Liver (tissue), 3 donors: ENCODE measurements around the gene FCHSD1.

Experiments used
- NR2F2 ChIP-seq: IDR thresholded peaks from 2 replicates; pipeline ENCODE4 v1.6.1; 2016; ENCODE audit warnings: antibody characterized with exemption
- RAD21 ChIP-seq, 2 donors: IDR thresholded peaks; 2 replicates each; pipeline ENCODE4 v1.6.1; 2016; ENCODE audit warnings: antibody characterized with exemption in 2 of 2, mild to moderate bottlenecking in 2 of 2
- TF ChIP-seq, protein P1 (sequence below): fragments of 150-350 bp; IDR thresholded peaks from 2 replicates; pipeline ENCODE4 v1.5.1; 2017; ENCODE audit warnings: improper control_type of control experiment, low read depth, low read length; ENCODE audit not compliant: missing input control
- TF ChIP-seq, protein P2 (sequence below): IDR thresholded peaks from 2 replicates; pipeline ENCODE4 v1.6.1; 2016; ENCODE audit warnings: antibody characterized with exemption, mild to moderate bottlenecking
- TF ChIP-seq, protein P3 (sequence below): IDR thresholded peaks from 2 replicates; pipeline ENCODE4 v1.6.1; 2016; ENCODE audit warnings: antibody characterized with exemption
- TF ChIP-seq, protein P4 (sequence below): IDR thresholded peaks from 2 replicates; pipeline ENCODE4 v1.6.1; 2016; ENCODE audit warnings: antibody characterized with exemption
- donor health status: healthy.
- donor health status: healthy.

DNA sequence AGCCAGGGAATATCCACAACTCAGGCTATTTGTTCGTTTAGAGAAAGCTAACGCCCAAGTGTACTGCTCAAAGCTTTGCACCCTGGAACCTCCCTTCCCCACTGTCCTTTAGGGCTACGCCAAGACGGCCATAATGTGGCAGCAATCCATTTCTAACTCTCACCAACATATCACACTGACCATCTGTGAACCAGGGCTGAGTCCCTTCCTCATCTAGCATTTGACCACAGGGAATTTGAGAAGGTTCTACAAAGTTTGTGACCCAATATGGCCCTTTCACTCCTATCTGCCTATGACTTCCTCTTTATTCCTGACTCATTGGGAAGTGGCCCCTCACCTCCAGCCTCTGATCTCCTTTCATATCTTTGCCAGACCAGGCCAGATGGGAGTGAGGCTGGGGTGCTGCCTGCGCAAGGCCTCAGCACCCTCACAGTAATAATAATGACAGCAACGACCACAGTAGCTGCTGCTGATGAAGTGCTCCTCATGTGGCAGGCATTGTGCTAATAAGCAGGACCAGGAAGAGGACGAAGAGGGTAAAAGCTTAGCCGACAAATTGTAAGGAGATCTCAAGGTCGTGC lies 40.2 kb upstream of the FCHSD1 start:
- TF ChIP-seq, protein P1, sequence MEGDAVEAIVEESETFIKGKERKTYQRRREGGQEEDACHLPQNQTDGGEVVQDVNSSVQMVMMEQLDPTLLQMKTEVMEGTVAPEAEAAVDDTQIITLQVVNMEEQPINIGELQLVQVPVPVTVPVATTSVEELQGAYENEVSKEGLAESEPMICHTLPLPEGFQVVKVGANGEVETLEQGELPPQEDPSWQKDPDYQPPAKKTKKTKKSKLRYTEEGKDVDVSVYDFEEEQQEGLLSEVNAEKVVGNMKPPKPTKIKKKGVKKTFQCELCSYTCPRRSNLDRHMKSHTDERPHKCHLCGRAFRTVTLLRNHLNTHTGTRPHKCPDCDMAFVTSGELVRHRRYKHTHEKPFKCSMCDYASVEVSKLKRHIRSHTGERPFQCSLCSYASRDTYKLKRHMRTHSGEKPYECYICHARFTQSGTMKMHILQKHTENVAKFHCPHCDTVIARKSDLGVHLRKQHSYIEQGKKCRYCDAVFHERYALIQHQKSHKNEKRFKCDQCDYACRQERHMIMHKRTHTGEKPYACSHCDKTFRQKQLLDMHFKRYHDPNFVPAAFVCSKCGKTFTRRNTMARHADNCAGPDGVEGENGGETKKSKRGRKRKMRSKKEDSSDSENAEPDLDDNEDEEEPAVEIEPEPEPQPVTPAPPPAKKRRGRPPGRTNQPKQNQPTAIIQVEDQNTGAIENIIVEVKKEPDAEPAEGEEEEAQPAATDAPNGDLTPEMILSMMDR = no peak
- TF ChIP-seq, protein P2, sequence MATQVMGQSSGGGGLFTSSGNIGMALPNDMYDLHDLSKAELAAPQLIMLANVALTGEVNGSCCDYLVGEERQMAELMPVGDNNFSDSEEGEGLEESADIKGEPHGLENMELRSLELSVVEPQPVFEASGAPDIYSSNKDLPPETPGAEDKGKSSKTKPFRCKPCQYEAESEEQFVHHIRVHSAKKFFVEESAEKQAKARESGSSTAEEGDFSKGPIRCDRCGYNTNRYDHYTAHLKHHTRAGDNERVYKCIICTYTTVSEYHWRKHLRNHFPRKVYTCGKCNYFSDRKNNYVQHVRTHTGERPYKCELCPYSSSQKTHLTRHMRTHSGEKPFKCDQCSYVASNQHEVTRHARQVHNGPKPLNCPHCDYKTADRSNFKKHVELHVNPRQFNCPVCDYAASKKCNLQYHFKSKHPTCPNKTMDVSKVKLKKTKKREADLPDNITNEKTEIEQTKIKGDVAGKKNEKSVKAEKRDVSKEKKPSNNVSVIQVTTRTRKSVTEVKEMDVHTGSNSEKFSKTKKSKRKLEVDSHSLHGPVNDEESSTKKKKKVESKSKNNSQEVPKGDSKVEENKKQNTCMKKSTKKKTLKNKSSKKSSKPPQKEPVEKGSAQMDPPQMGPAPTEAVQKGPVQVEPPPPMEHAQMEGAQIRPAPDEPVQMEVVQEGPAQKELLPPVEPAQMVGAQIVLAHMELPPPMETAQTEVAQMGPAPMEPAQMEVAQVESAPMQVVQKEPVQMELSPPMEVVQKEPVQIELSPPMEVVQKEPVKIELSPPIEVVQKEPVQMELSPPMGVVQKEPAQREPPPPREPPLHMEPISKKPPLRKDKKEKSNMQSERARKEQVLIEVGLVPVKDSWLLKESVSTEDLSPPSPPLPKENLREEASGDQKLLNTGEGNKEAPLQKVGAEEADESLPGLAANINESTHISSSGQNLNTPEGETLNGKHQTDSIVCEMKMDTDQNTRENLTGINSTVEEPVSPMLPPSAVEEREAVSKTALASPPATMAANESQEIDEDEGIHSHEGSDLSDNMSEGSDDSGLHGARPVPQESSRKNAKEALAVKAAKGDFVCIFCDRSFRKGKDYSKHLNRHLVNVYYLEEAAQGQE = no peak
- TF ChIP-seq NR2F2 (peak; percentile 9), RAD21 (IDR thresholded peaks at IDR 0.05) (no peak)
- TF ChIP-seq, protein P3, sequence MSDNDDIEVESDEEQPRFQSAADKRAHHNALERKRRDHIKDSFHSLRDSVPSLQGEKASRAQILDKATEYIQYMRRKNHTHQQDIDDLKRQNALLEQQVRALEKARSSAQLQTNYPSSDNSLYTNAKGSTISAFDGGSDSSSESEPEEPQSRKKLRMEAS = no peak
- TF ChIP-seq, protein P4, sequence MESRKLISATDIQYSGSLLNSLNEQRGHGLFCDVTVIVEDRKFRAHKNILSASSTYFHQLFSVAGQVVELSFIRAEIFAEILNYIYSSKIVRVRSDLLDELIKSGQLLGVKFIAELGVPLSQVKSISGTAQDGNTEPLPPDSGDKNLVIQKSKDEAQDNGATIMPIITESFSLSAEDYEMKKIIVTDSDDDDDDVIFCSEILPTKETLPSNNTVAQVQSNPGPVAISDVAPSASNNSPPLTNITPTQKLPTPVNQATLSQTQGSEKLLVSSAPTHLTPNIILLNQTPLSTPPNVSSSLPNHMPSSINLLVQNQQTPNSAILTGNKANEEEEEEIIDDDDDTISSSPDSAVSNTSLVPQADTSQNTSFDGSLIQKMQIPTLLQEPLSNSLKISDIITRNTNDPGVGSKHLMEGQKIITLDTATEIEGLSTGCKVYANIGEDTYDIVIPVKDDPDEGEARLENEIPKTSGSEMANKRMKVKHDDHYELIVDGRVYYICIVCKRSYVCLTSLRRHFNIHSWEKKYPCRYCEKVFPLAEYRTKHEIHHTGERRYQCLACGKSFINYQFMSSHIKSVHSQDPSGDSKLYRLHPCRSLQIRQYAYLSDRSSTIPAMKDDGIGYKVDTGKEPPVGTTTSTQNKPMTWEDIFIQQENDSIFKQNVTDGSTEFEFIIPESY = no peak
